Lung (tissue), 16 donors: Measurements from ENCODE around the gene SLC25A18. TPM values are rescaled to one million over a fixed set of nuclear protein-coding genes. Genes with fewer than 3 reads are reported as not detected.

ENCODE experiments used
- ATAC-seq: fragments of 200-7000 bp; cut with Tn5 transposase; one replicate; pipeline ENCODE4 v1.9.1; 2020; ENCODE audit warnings: moderate number of reproducible peaks; ENCODE audit not compliant: insufficient read depth, low FRiP score
- DNase-seq, 3 donors: peaks; one replicate each; pipeline ENCODE4 v3.0.0-alpha.2; 2013 to 2017
- H3K27ac ChIP-seq, 2 donors: one replicate each; pipeline ENCODE4 v1.5.1; 2013; ENCODE audit warnings: mild to moderate bottlenecking in 2 of 2, moderate library complexity in 2 of 2, control low read depth in 1 of 2, inconsistent platforms in 1 of 2, low read depth in 1 of 2, low read length in 1 of 2
- H3K27me3 ChIP-seq, 3 donors: one replicate each; pipeline ENCODE4 v1.5.1; 2013; ENCODE audit warnings: low read length in 2 of 3; ENCODE audit not compliant: control insufficient read depth in 3 of 3, insufficient read depth in 3 of 3
- H3K36me3 ChIP-seq, 4 donors: one replicate each; pipeline ENCODE4 v1.5.1; 2013; ENCODE audit warnings: low read length in 4 of 4, mild to moderate bottlenecking in 1 of 4, moderate library complexity in 1 of 4; ENCODE audit not compliant: control insufficient read depth in 4 of 4, insufficient read depth in 4 of 4
- H3K4me1 ChIP-seq, 5 donors: one replicate each; pipeline ENCODE4 v1.5.1; 2013; ENCODE audit warnings: low read length in 5 of 5, mild to moderate bottlenecking in 2 of 5, moderate library complexity in 1 of 5; ENCODE audit not compliant: control insufficient read depth in 5 of 5, insufficient read depth in 5 of 5
- H3K4me3 ChIP-seq: one replicate; pipeline ENCODE4 v1.5.1; 2013; ENCODE audit warnings: mild to moderate bottlenecking, control low read depth, moderate library complexity
- H3K9ac ChIP-seq, 2 donors: one replicate each; pipeline ENCODE4 v1.5.1; 2013; ENCODE audit warnings: low read length in 2 of 2, control low read depth in 1 of 2; ENCODE audit not compliant: insufficient read depth in 1 of 2
- H3K9me3 ChIP-seq, 4 donors: one replicate each; pipeline ENCODE4 v1.5.1; 2013; ENCODE audit warnings: low read length in 3 of 4, mild to moderate bottlenecking in 1 of 4, moderate library complexity in 1 of 4; ENCODE audit not compliant: control insufficient read depth in 4 of 4, insufficient read depth in 3 of 4
- WGBS, 2 donors: extraction: QIAGEN DNeasy Blood & Tissue Kit; methylation state at CpG; one replicate each; pipeline ENCODE4 v1.1.7; 2013; 5-methylcytosine and 5-hydroxymethylcytosine counted together
- long read RNA-seq, 5 donors: transcript quantifications; one replicate each; lab custom pipeline, GENCODE V29; 2026
- polyA plus RNA-seq, 2 donors: library from polyadenylated mRNA; stranded (reverse); fragments of 200-250 nt; gene quantifications; one replicate each; pipeline ENCODE4 v1.2.1, GENCODE V29; 2013
- total RNA-seq, 2 donors: library from RNA; depleted of rRNA in 1 of 2; stranded (reverse); fragments of >200 nt in 1 of 2; gene quantifications; one replicate each; pipeline ENCODE4 v1.2.1, GENCODE V29; 2014 to 2021
- TF ChIP-seq, protein P1 (sequence below): IDR thresholded peaks from 2 replicates; pipeline ENCODE4 v1.5.1; 2012; ENCODE audit warnings: mild to moderate bottlenecking; ENCODE audit errors: control extremely low read depth, extremely low read depth
- donor health status: control.
- donor health status: control.
- donor health status: Bipolar disorder and iron deficiency.
- donor health status: healthy.
- donor health status: DM: yes; HTN: yes; CAD: no.

Gene SLC25A18, protein sequence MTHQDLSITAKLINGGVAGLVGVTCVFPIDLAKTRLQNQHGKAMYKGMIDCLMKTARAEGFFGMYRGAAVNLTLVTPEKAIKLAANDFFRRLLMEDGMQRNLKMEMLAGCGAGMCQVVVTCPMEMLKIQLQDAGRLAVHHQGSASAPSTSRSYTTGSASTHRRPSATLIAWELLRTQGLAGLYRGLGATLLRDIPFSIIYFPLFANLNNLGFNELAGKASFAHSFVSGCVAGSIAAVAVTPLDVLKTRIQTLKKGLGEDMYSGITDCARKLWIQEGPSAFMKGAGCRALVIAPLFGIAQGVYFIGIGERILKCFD
- 1 to 10 TPM in 1 of 2 donors, not detected in 1; 1.3 TPM for total RNA-seq
- polyA plus RNA-seq: under 1 TPM; 0.25 to 0.75 TPM
- long read RNA-seq, donor 1, partial matches to known transcripts: 15 of 85 reads
- long read RNA-seq, donor 1, other reads (novel, unspliced or antisense): 70 of 85 reads
- long read RNA-seq, donor 2: 0 reads
- long read RNA-seq, donor 3: 0 reads
- long read RNA-seq, donor 4: 0 reads
- long read RNA-seq, donor 5, partial matches to known transcripts: 110 of 110 reads
- long read RNA-seq, donor 5, other reads (novel, unspliced or antisense): 0 of 110 reads

DNA sequence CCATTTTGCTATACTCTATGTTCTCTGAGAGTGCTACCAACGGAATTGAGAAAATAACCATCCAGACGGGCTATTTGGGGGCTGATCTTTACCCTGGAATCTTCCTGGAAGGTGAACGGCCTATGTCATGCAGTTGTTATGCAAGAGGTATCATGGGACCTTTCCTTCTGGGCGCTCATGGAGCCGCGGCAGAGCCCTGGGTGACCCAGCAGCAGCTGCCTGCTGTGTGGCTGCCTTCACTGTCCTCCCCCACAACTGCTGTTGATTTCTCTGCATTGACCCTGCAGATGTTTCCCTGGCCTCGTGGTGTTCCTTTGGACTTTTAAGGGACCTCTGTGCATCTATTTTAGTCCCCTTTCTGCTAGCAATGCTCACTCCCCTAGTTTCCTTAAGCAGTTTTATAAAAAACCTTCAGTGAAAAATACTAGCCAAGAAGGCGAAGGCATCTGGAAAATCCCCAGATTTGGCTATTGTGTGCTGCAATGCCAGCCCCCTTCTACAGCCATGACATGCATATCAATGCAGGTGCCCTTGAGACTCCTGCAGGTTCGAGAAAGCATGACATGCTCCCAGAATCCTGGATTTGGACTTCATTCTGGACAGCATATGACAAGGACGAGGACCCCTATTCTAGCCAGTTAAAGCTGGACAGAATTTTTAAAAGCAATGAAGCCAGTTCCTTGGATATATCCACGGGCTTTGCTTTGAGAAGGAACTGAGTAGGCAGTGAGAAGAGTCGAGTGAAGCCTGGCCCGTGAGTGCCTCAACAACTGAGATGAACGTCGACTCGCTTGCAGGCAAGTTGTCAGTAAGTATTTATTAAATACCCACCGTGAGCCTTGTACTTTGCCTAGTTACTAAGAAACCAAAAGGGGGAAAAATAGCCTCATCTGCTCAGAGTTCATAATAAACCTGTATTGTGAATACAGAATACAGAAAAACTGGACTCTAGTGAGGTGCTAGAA is at the start of gene SLC25A18:
Gene SLC25A18, plus strand, starts transcription at position 593 of the 965 bp plus-strand sequence. CDS start 16,447 bp downstream, outside the sequence.
- 53 to 68% methylated on average over 17 of the region's 17 CpGs for WGBS, 2 donors
- Histone ChIP-seq H3K9me3 (no peaks in the 10 kb centered on the region), H3K27ac (peak within 1 kb of the TSS; percentile 32 to 84), H3K9ac (peak within 1 kb of the TSS in 1 of 2 donors; percentile 47), H3K4me3 (no peak within 1 kb of the TSS), H3K27me3 (no peaks in the 10 kb centered on the region), H3K36me3 (no peaks in the 10 kb centered on the region), H3K4me1 (peaks cover 0 to 4% (median 1%) of the 10 kb centered on the region in 5 donors)
- TF ChIP-seq, protein P1, sequence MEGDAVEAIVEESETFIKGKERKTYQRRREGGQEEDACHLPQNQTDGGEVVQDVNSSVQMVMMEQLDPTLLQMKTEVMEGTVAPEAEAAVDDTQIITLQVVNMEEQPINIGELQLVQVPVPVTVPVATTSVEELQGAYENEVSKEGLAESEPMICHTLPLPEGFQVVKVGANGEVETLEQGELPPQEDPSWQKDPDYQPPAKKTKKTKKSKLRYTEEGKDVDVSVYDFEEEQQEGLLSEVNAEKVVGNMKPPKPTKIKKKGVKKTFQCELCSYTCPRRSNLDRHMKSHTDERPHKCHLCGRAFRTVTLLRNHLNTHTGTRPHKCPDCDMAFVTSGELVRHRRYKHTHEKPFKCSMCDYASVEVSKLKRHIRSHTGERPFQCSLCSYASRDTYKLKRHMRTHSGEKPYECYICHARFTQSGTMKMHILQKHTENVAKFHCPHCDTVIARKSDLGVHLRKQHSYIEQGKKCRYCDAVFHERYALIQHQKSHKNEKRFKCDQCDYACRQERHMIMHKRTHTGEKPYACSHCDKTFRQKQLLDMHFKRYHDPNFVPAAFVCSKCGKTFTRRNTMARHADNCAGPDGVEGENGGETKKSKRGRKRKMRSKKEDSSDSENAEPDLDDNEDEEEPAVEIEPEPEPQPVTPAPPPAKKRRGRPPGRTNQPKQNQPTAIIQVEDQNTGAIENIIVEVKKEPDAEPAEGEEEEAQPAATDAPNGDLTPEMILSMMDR: no peak
- DNase-seq (peak in 1 of 3 donors; percentile 32), ATAC-seq (no peak)

DNA sequence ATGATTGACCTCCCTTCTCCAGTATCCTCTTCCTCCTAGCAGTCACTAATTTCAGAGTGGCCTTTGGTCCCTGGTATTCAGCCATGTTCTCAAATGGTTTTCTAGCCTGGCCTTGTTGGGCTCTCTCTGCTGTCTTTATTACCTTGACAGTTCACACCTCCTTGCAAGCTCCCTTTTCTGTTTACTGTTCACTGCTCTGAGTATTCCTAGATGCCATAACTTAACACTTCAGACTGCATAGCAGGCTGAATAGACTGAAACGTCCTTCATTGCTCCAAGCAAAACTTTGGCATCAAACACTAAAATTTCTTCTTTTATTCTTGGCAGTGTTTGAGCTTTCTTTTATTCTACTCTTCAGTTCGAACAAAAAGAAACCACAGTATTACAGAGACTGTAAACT is 49.7 kb upstream of the SLC25A18 start:
- H3K4me1 ChIP-seq: peaks cover 0 to 5% (median 0%) of the 10 kb centered on the region in 5 donors
- H3K9me3 ChIP-seq: no peaks in the 10 kb centered on the region
- no peak for DNase-seq
- H3K9ac ChIP-seq: no peak overlapping the region
- H3K4me3 ChIP-seq: no peak overlapping the region
- WGBS, 2 donors: 68 to 74% methylated on average over 2 of the region's 2 CpGs
- ATAC-seq: no peak
- peak overlapping the region in 1 of 2 donors; percentile 41 for H3K27ac ChIP-seq
- TF ChIP-seq, protein P1: no peak
- H3K36me3 ChIP-seq: peaks cover under 1 to 6% (median 5%) of the 10 kb centered on the region in 4 donors
- H3K27me3 ChIP-seq: no peaks in the 10 kb centered on the region

DNA sequence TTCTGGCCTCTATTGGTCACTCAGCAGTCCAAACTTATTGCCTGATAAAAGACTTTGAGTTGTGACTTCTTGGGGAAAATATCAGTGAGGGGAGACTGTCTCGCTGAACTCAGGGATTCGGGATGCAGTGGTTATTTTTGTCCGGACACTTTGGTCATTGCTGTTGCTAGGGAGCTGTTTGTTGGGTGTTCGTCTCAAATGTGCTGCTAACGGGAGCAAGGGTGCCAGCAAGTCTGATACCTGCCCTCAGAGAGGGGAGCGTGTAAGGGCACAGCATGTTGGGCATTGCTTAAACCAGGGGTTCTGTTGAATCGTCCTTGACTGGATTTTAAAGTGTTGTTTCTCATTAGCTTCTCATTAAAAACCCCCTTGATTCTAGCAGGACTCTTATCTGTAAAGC is 49.2 kb upstream of the SLC25A18 start:
- Histone ChIP-seq H3K27me3 (no peaks in the 10 kb centered on the region), H3K36me3 (peaks cover 0 to 4% (median 4%) of the 10 kb centered on the region in 4 donors), H3K9me3 (no peaks in the 10 kb centered on the region), H3K9ac (no peak overlapping the region), H3K4me3 (no peak overlapping the region), H3K27ac (no peak overlapping the region), H3K4me1 (peaks cover 0 to 5% (median 0%) of the 10 kb centered on the region in 5 donors)
- TF ChIP-seq, protein P1: no peak
- no peak for ATAC-seq
- WGBS, 2 donors: 93 to 95% methylated on average over 7 of the region's 7 CpGs
- no peak for DNase-seq
